ENCODE data around the gene AKAP1. TPM values are rescaled to one million over a fixed set of nuclear protein-coding genes. Genes with fewer than 3 reads are reported as not detected.

AKAP1 gene
- total and polyA plus RNA-seq, 4 donors, result 31.3 to 58.5 (median 39.8) TPM

DNA sequence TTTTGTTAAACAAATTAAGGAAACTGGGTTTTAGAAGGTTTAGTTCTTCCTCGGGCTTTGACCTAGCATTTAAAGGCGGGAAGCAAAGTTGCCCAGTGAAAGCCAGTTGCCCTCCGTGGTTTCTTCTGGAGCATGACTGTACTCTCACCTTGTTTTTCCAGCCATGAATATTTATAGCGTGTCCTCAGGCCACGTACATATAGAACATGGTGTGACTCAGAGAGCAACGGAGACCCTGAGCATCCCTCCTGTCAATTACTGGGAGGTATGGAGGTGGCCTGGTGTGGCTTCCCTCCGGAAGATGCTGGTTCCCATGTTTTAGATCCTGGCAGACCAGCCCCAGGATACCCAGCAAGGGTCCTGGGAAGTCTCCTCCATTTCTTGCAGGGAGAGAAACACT, 48.4 kb downstream of the AKAP1 start:
- Histone ChIP-seq H3K36me3 (ENCODE audit: control insufficient read depth in 4 of 4, insufficient read depth in 3 of 4, low read depth in 1 of 4, low read length in 3 of 4) (no peaks in the 10 kb centered on the region), H3K4me3 (ENCODE audit: low read depth in 1 of 3, low read length in 3 of 3) (no peak overlapping the region), H3K27ac (ENCODE audit: low read depth in 1 of 2, low read length in 2 of 2) (no peak overlapping the region), H3K9ac (ENCODE audit: low read depth in 1 of 2, low read length in 2 of 2) (no peak overlapping the region), H3K4me1 (ENCODE audit: control insufficient read depth in 4 of 4, insufficient read depth in 4 of 4, low read length in 3 of 4) (peaks cover 0 to 3% (median 1%) of the 10 kb centered on the region in 4 donors), H3K9me3 (ENCODE audit: control insufficient read depth in 4 of 4, low read length in 3 of 4) (no peaks in the 10 kb centered on the region), H3K27me3 (ENCODE audit: control insufficient read depth in 4 of 4, insufficient read depth in 4 of 4, low read length in 3 of 4) (no peaks in the 10 kb centered on the region)
- no peak for DNase-seq (ENCODE audit: low spot score)
- WGBS, result 89% methylated on average over 7 of the region's 7 CpGs
- TF ChIP-seq ZBTB33 (IDR thresholded peaks at IDR 0.05) (no peak), SP1 (IDR thresholded peaks at IDR 0.05) (no peak), FOXA1 (IDR thresholded peaks at IDR 0.05) (no peak), ATF3 (IDR thresholded peaks at IDR 0.05) (no peak)

DNA sequence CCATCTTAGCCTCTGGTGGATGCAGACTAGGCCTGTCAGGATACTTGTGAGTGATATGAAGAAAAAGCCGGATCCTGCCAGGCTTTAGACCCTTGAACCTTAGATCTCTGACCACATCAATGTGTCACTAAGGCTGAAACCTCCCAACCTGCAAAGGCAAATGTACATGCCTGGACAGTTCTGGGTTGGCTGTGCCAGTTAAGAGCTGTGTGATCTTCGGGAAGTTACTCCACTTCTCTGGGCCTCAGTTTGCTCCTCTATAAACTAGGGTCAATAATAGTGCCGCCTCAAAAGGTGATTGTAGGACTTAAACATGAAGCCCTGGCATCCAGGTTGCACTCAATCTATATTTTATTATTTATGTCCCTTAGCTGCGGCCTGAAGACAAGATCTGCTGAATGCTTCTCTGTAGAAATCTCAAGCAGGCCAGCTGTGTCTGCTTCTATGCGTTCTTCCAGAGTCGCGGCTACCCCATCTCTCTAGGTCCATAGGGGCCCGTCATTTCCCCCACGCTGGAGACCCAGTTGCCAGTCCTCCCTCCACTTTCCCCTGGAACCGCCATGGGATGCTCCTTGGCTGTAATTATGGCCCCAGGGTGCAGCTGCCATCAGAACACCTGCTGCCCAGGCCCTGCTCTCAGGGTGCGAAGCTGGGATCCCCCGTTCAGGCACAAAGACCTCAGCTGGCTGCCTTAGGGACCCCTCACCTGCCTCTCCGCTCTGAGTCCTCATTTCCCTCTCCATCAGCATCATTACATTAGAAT, 50.2 kb downstream of the AKAP1 start:
- Histone ChIP-seq H3K36me3 (ENCODE audit: control insufficient read depth in 4 of 4, insufficient read depth in 3 of 4, low read depth in 1 of 4, low read length in 3 of 4) (no peaks in the 10 kb centered on the region), H3K27ac (ENCODE audit: low read depth in 1 of 2, low read length in 2 of 2) (no peak overlapping the region), H3K4me1 (ENCODE audit: control insufficient read depth in 4 of 4, insufficient read depth in 4 of 4, low read length in 3 of 4) (peaks cover 0 to 3% (median 1%) of the 10 kb centered on the region in 4 donors), H3K9me3 (ENCODE audit: control insufficient read depth in 4 of 4, low read length in 3 of 4) (no peaks in the 10 kb centered on the region), H3K9ac (ENCODE audit: low read depth in 1 of 2, low read length in 2 of 2) (no peak overlapping the region), H3K27me3 (ENCODE audit: control insufficient read depth in 4 of 4, insufficient read depth in 4 of 4, low read length in 3 of 4) (no peaks in the 10 kb centered on the region), H3K4me3 (ENCODE audit: low read depth in 1 of 3, low read length in 3 of 3) (no peak overlapping the region)
- 93% methylated on average over 13 of the region's 13 CpGs for WGBS
- DNase-seq (ENCODE audit: low spot score), result no peak
- TF ChIP-seq FOXA2 (IDR thresholded peaks at IDR 0.05) (no peak), REST (IDR thresholded peaks at IDR 0.05) (no peak), HNF4A (conservative IDR thresholded peaks at IDR 0.05) (no peak), MAX (IDR thresholded peaks at IDR 0.05) (no peak), FOXA1 (IDR thresholded peaks at IDR 0.05) (no peak), ZBTB33 (IDR thresholded peaks at IDR 0.05) (no peak), SP1 (IDR thresholded peaks at IDR 0.05) (no peak), ATF3 (IDR thresholded peaks at IDR 0.05) (no peak), RXRA (IDR thresholded peaks at IDR 0.05) (no peak), TAF1 (conservative IDR thresholded peaks at IDR 0.05) (no peak)
